KOPT-K1 (cell line): ENCODE measurements around the gene CORIN.
"Not testable (repeated sequence)": the region's sequence is repeated elsewhere in the genome, so short reads cannot be mapped to it uniquely, and the experiment has no call there.

Source experiments
- H3K27ac ChIP-seq: fragments of 200-600 bp; sonication (generic); 2 replicates; pipeline ENCODE4 v1.5.1; 2016; ENCODE audit warnings: antibody characterized with exemption, mild to moderate bottlenecking, low read depth, low read length; ENCODE audit not compliant: poor library complexity, severe bottlenecking
- H3K36me3 ChIP-seq: fragments of 200-600 bp; sonication (generic); 2 replicates; pipeline ENCODE4 v1.5.1; 2017; ENCODE audit warnings: antibody characterized with exemption, mild to moderate bottlenecking, low read length, moderate library complexity; ENCODE audit not compliant: insufficient read depth
- H3K9me3 ChIP-seq: fragments of 200-600 bp; sonication (generic); 2 replicates; pipeline ENCODE4 v1.5.1; 2017; ENCODE audit warnings: antibody characterized with exemption, low read length, mild to moderate bottlenecking; ENCODE audit not compliant: insufficient read depth, poor library complexity, severe bottlenecking

Gene CORIN

DNA sequence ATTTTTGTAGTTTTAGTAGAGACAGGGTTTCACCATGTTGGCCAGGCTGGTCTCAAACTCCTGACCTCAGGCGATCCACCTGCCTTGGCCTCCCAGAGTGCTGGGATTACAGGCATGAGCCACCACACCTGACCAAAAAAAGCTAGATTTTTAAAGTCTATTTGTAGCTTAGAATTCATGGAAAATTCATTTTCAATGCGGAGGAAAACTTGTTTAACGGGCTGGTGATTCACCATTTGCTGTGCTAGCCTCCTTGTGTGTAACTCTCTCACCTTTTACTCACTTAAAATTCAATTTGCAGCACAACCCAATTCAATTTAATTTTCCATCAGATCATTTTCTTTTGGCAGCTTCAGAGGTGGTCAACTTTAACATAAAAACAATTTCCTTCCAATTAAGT is 281.9 kb downstream of the CORIN start:
- not testable (repeated sequence) for H3K9me3 ChIP-seq, H3K36me3 ChIP-seq, H3K27ac ChIP-seq

DNA sequence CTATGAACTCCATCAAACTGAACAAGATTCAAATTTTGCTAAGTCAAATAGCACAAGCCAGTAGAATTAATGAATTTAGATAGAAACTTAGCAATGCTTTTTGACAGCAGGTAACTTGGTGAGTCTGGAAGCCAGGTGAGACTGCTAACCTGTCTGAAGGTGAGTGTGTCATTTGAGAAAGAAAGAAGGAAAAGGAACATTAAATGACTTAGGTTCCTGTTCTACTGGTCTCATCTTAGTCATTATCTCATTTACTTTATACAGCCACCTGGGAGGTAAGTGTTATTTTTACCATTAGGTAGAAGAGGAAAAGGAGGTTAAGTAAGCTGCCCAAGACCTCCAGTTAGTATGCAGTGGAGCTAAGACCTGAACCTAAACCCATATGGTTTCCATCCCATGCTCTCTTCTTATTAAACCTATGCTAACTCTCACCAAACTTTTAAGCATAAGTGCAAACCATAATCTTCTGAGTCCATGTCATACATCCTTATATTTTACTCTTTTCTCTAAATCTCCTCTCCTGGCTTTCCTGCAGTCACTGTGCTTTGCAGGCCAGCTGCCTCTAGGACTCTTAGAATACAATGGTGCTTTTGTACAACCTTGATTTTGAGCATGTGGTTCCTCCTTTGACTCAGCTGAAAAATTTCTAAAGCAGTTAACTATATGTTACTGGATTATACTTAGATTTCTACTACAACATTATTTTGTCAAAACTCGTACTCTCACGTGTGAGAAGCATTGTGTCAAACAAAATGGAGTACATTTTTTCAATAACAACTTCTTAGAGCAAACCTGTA is 284.3 kb downstream of the CORIN start:
- Histone ChIP-seq H3K36me3 (no peaks in the 10 kb centered on the region), H3K9me3 (no peaks in the 10 kb centered on the region), H3K27ac (no peak overlapping the region)

DNA sequence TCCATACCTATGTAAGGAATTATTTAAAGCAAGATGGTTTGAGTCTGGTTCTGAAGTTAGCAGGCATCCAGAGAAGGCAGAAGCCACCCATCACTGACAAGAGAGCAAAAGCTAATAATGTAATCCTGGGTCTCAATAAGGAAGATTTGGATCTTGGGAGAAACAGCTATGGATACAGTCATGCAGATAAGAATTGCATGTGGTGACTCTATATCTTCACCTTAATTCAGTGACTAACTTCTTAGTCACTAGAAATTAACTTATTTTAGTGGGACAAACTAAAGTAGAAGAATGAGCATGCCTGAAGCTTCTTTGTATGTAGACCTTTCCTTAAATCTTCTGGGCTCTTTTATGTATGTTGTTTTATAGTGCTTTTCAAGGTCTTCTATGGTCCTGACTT is 286.2 kb downstream of the CORIN start:
- Histone ChIP-seq H3K27ac (no peak overlapping the region), H3K36me3 (no peaks in the 10 kb centered on the region), H3K9me3 (no peaks in the 10 kb centered on the region)

DNA sequence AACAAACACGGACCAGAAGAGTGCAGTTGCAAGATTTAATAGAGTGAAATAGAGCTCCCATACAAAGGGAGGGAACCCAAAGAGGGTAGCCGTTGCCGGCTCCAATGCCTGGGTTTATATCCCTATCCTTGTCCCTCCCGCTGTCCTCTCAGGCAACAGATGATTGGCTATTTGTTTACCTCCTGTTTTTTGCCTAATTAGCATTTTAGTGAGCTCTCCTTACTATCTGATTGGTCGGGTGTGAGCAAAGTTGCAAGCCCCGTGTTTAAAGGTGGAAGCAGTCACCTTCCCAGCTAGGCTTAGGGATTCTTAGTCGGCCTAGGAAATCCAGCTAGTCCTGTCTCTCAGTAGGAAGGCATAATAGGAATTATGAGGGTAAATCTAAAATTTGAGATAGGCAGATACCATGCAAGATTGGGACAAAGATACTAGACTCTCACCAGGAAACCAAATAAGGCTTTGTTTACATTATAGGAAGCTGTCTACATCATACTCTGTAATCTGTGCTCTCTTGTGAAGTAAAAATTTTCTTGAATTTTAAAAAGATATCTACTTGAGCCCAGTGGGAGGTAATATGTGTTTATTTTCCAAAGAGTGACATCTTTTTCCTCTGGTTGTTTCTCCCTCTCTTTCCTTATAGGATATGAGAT is 286.8 kb downstream of the CORIN start:
- H3K36me3 ChIP-seq, result no peaks in the 10 kb centered on the region
- no peak overlapping the region for H3K27ac ChIP-seq

DNA sequence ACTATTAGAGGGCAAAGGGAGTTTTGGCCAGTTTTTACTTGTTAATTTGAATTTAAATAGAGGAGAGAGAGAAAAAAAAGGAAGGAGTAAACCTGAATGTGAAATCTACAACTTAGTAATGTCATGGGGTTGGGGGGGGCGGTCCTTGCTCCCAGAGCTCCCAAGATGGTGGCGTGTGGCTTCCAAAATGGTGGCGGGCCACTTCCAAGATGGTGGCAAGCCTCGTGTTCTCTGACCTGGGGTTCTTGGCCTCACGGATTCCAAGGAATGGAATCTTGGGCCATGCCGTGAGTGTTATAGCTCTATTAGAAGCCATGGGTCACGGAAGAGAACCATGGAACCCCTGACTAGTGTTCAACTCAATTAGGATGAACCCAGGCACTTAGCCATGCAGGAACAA is 287.5 kb downstream of the CORIN start:
- H3K27ac ChIP-seq, H3K36me3 ChIP-seq, H3K9me3 ChIP-seq: not testable (repeated sequence)

More for the DNA sequence above, 286.8 kb downstream of the CORIN start:
- H3K9me3 ChIP-seq, result no peaks in the 10 kb centered on the region
